ENCODE results near the gene PDP2. TPM values are rescaled to one million over a fixed set of nuclear protein-coding genes. Genes with fewer than 3 reads are reported as not detected.

PDP2 gene
- total and polyA plus RNA-seq, 9 of the 15 experiments (the other 6 are each of a cell fraction or from before 2014, with no cell fraction given) = 2.5 to 24.3 (median 7.2) TPM

GRCh38 chr16:66930189-66930588 lies 49.9 kb downstream of the PDP2 start (continued):
- TF ChIP-seq ZNF318 (IDR thresholded peaks at IDR 0.05; ENCODE audit: borderline replicate concordance in 1 of 2, low read depth in 1 of 2) (0 out of 4 replicates have a peak, but pooled peaks of 1 of the 2 experiments have one; percentile 32), ATF3 (IDR thresholded peaks at IDR 0.05) (peak; percentile 84), ATF3 (CRISPR knock-in tag; conservative IDR thresholded peaks at IDR 0.05) (no peak), SMARCE1 (IDR thresholded peaks at IDR 0.05) (0 out of 2 replicates have a peak, but pooled peaks have one; percentile 38), HMGN3 (IDR thresholded peaks at IDR 0.05; ENCODE audit: borderline replicate concordance, extremely low read depth, insufficient read length, low read depth, low read length) (no peak), SFPQ (IDR thresholded peaks at IDR 0.05; ENCODE audit: low read depth, low read length) (no peak), NONO (IDR thresholded peaks at IDR 0.05; ENCODE audit: low read depth in 2 of 2, low read length in 1 of 2) (no peak), SMAD3 (CRISPR knock-in tag; conservative IDR thresholded peaks at IDR 0.05) (no peak), NFIC (IDR thresholded peaks at IDR 0.05) (peak; percentile 91), MTA3 (IDR thresholded peaks at IDR 0.05; ENCODE audit: borderline replicate concordance) (0 out of 2 replicates have a peak, but pooled peaks have one; percentile 34), PTBP1 (IDR thresholded peaks at IDR 0.05; ENCODE audit: low read depth, low read length) (no peak), ZBTB11 (CRISPR knock-in tag; IDR thresholded peaks at IDR 0.05) (no peak)

All from K562 (cell line).